Stimulated activated CD4-positive, alpha-beta T cell treated with anti-CD3 and anti-CD28 coated beads, Interleukin-4, amount 100 ng/mL, for 48 hours (primary cell): ENCODE results near the gene DRD4.

Experiments
- DNase-seq, 2 donors: peaks; one replicate each; pipeline ENCODE4 v3.0.0-alpha.2; 2020; ENCODE audit warnings: low read depth in 2 of 2

Gene DRD4

GRCh38 chr11:636511-637332, at the start of gene DRD4:
TSS of gene DRD4 (plus strand) at chr11:637269. CDS start at chr11:637305, 36 bp downstream.
- DNase-seq: no peak

GRCh38 chr11:587546-587945, 49.5 kb upstream of the DRD4 start:
- DNase-seq: no peak

- DNase-seq: peak; percentile 51 to 56
Observed at GRCh38 chr11:587978-588380, 49.1 kb upstream of the DRD4 start.

- DNase-seq: no peak
Observed at GRCh38 chr11:589798-590197, 47.3 kb upstream of the DRD4 start.

GRCh38 chr11:590997-591396, 46.1 kb upstream of the DRD4 start:
- no peak for DNase-seq

GRCh38 chr11:592501-592900, 44.6 kb upstream of the DRD4 start:
- DNase-seq: no peak

- no peak for DNase-seq
Observed at GRCh38 chr11:592918-593317, 44.2 kb upstream of the DRD4 start.

GRCh38 chr11:593347-593746, 43.7 kb upstream of the DRD4 start:
- no peak for DNase-seq

GRCh38 chr11:595400-595799, 41.7 kb upstream of the DRD4 start:
- no peak for DNase-seq

GRCh38 chr11:596374-596773, 40.7 kb upstream of the DRD4 start:
- DNase-seq: no peak

- no peak for DNase-seq
Observed at GRCh38 chr11:597166-597725, 39.8 kb upstream of the DRD4 start.

- DNase-seq: no peak
Observed at GRCh38 chr11:598005-598680, 38.9 kb upstream of the DRD4 start.

GRCh38 chr11:601573-602245, 35.4 kb upstream of the DRD4 start:
- DNase-seq: no peak

GRCh38 chr11:603154-603553, 33.9 kb upstream of the DRD4 start:
- no peak for DNase-seq

- no peak for DNase-seq
Observed at GRCh38 chr11:605286-606129, 31.6 kb upstream of the DRD4 start.

- DNase-seq: no peak
Observed at GRCh38 chr11:606245-606644, 30.8 kb upstream of the DRD4 start.

GRCh38 chr11:607020-607780, 29.9 kb upstream of the DRD4 start:
- no peak for DNase-seq

- DNase-seq: no peak
Observed at GRCh38 chr11:607971-608659, 29.0 kb upstream of the DRD4 start.

GRCh38 chr11:608791-609251, 28.2 kb upstream of the DRD4 start:
- no peak for DNase-seq

- DNase-seq: no peak
Observed at GRCh38 chr11:609341-609811, 27.7 kb upstream of the DRD4 start.
